ENCODE results near the gene ADAMTSL3.

ADAMTSL3 gene, protein sequence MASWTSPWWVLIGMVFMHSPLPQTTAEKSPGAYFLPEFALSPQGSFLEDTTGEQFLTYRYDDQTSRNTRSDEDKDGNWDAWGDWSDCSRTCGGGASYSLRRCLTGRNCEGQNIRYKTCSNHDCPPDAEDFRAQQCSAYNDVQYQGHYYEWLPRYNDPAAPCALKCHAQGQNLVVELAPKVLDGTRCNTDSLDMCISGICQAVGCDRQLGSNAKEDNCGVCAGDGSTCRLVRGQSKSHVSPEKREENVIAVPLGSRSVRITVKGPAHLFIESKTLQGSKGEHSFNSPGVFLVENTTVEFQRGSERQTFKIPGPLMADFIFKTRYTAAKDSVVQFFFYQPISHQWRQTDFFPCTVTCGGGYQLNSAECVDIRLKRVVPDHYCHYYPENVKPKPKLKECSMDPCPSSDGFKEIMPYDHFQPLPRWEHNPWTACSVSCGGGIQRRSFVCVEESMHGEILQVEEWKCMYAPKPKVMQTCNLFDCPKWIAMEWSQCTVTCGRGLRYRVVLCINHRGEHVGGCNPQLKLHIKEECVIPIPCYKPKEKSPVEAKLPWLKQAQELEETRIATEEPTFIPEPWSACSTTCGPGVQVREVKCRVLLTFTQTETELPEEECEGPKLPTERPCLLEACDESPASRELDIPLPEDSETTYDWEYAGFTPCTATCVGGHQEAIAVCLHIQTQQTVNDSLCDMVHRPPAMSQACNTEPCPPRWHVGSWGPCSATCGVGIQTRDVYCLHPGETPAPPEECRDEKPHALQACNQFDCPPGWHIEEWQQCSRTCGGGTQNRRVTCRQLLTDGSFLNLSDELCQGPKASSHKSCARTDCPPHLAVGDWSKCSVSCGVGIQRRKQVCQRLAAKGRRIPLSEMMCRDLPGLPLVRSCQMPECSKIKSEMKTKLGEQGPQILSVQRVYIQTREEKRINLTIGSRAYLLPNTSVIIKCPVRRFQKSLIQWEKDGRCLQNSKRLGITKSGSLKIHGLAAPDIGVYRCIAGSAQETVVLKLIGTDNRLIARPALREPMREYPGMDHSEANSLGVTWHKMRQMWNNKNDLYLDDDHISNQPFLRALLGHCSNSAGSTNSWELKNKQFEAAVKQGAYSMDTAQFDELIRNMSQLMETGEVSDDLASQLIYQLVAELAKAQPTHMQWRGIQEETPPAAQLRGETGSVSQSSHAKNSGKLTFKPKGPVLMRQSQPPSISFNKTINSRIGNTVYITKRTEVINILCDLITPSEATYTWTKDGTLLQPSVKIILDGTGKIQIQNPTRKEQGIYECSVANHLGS (N-terminal part only)

DNA sequence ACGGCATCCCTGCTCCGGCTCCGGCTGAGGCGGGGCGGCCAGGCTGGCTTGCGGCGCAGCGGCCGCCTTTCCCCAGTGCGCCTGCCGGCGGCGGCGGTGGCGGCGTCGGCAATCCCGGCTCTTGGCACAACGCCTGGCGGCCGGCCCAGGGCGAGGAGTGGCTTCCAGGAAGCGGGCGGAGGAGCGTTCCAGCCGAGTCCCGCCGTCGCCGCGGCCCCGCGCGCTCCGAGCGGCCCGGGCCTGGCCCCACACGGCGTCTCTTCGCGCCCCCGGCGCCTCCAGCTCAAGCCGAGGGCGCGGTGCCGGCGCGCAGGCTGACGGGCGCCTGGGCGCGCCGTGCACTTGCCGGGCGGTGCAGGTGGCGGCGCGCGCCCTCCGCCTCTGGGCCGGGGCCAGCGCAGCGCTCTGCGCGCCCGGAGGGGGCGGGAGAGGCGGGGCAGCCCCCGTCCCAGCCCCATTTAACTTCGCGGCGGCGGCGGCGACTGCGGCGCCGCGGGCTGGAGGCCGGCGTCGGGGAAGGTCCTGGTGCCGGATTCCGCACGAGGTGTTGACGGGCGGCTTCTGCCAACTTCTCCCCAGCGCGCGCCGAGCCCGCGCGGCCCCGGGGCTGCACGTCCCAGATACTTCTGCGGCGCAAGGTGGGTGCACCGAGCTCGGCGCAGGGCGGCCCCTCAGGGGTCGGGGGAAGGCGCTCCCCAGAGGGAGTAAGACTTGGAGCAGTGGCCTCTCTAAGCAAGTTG is at the start of gene ADAMTSL3:
Gene ADAMTSL3 (plus strand): TSS at position 485 of the 740 bp plus-strand sequence. CDS start 1,639 bp downstream, outside the sequence.
- DNase-seq = no peak

DNA sequence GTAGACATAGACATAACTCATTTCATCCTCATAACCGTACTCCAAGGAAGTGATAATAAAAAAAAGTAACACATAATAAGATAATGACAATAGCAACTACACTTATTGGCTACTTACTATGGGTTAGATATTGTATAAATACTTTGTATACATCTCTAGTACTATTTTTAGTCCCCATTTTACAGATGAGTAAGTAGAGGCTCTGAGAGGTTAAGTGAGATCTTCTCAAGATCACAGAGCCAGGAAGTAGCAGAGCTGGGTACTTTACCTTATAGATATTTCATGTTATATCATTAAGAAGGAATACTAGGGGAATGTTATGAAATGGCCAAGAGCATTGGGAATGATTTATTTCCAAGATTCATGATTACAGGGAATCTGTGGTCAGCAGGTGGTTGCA is 49.4 kb upstream of the ADAMTSL3 start:
- no peak for DNase-seq

DNA sequence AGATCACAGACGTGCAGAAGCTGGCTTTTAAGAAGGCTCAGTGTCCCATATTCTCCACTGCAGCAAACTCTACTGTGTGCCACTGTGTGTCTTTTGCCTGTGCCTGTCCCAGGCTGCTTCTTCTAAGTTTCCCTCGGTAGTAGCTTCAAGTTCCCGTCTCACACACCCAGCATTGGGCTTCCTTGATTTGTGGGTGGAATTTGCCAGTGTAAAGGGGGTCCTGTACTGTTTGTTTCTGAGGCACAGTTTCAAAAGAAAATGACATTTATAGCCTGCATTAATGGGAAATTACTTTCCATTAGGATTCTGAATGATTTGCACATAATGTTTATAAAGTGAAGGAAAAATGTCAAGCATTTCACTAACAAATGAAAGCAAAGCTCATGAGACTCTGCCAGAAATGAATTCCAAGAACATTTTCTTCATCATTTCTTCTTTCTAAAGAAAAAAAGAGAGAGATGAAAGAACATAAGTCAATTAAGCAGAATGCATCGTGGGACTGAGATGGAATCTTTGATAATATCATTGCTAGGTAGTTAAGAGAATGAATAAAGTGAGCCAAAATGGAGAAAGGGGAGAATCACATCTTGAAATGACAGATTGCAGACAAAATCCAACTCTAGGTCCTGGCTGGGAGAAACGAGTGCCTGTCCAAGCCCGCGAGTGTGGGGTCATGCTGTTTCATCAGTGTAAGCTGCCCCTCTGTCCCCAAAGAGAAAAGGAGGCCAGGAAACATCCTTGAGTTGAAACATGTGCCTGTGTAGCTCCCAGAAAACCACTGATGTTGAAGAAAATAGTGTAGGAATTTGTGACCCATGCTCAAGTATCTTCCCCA is 48.6 kb upstream of the ADAMTSL3 start:
- no peak for DNase-seq

DNA sequence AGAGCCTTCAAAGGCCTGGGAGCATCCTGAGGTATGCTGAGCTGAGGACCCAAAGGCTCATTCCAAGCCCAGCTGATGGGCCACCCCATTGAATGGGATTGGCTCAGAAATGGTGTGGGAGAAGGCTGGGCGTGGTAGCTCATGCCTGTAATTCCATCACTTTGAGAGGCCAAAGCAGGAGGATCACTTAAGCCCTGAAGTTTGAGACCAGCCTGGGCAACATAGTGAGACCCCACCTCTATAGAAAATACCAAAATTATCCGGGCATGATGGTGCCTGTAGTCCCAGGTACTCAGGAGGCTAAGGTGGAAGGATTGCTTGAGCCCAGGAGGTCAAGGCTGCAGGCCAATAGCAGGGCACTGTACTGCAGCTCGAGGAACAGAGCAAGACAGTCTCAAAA is 43.8 kb upstream of the ADAMTSL3 start:
- no peak for DNase-seq

DNA sequence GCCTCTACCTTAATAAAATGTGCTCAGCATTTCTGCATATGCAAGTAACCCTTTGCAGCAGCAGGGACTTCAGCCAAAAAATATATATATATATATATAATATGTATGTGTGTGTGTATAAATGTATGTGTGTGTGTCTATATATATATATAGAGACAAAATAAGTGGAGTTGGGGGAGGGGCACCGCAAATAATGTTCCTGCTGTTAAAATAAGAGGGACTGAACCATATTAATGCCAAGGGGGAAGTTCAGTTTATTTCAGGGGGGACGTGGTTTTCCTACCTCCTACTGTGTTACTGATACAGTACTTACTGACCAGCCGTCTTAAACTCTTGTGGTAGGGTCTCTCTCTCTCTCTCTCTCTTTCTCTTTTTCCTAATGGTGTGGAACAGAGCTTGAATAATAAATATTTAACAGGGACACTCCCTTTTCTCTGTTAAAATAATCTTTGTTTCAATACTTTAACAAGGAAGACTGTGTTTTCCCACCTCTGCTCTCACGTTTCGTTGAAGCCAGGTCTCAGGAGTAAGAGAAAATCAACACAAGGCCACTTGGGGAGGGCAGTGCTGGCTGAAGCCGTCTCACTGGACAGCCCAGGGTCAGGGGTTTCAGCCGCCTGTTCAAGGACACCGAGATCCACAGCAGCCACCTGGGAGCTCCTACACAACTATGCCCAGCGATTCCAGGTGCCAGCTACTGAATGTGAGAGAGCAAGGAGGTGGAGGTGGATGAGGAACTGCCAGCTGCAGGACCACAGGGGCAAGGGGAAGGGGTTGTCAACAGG is 42.8 kb upstream of the ADAMTSL3 start:
- no peak for DNase-seq

DNA sequence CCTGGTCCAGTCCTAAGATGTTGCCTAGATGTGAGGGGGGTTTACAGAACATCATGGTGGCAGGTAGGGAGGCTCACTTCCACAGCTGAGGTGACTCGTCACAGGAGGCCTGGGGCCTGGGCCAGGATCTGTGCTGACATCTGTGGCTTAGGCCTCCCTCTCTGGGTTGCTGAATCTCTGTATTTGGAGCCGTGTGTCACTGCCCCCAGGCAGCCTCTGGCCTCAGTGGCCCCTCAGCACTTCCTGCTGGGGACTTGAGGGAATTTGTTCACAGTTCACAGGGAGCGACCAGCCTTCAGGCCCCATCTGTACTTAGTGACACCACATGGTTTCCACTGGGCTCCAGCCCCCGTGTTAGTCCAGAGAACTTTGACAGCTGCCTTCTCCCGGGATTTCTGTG is 41.7 kb upstream of the ADAMTSL3 start:
- no peak for DNase-seq

DNA sequence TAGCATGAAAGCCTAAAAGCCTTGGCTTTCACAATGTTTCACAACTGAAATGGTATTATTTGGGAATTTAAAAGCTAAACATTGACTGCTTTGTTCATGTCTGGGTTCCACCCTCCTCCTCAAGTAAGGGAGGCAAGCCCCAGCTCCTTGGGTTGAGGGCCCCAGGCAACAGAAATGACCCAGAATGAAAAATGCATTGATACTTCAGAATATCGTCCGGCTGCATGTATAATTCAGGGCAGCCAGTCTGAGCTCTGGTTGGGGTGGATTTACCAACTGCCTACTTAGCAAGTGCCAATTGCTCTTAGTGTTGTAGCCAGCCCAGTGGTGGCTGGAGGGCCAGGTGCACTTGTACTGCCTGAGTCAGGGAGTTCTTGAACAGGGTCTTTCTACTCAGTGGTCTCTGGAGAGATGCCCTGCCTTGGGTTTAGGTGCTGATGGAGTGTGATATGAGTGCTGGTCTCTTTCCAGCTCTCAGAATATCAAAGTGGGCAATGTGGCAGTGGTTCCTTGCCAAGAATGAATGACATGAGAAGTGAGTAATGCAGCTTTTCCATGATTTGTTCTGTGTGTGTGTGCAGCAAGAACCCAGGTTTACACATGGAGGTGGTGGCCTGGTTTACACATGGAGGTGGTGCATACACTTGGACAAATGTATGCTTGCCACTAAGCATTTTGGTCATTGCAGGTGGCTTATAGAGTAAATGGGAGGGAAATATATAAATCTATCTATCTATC is 40.9 kb upstream of the ADAMTSL3 start:
- DNase-seq = no peak

DNA sequence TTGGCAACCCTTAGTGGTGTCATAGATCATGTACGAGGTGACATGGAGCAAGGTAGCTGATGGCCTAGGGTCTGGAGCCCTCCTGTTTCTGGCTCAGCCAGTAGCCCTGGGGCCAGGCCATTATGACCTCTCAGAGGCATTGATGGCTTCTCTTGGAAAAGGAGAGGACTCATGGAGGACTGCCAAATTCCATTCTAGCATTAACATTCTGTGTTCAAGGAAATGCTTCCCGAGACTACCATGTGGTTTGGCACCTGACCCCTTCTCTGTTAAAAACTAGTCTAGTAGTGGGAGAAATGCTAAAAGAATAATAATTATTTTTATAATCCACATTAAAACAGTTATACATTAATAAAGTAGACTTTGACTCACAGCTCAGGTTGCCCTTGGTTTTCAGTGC is 40.2 kb upstream of the ADAMTSL3 start:
- DNase-seq = no peak

DNA sequence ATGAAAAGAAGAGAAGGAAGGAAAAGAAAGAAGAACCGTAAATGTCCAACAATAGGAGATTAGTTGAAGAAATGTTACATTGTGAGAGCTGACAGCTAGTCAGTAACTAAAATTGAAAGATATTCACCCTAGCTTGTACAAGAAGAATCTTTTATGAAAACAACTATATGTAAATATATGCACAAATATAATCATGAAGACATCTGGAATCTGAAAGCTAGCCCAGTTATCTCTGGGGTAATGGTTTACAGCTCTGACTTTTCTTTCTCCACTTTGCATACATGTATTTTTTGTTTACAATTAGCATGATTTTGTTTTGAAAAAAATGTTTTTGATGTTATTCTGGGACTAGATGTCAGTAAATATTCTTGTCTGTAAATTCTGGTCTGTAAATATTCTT is 37.1 kb upstream of the ADAMTSL3 start:
- no peak for DNase-seq

DNA sequence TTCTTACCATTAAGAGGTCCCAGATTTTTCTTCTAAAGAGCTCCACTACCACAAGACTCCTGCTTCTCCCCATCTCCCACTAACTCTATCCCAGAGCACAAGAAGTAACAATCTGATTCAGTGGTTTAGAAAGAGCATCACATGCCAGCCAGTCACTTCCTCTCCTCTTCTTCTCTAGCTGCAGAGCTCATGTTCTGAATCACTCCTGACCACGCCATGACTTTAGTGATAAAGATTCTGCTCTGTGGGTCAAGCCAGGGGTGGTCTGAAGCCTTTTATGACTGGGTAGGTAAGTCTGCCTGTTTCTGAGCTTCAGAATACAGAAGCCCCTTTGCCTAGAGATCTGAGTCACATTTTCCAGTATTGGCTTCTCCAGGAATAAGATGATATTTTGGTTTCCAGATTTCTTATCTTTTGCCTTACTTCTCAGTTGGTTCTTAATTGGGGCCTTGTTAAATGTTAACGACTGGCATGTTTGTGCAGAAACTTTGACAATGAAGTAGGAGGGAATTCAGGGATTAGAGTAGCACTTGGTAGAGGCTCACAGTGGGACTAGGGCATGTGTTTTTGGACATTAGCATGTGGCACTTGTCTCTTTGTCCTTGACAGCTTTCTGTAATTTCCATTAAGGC is 27.6 kb upstream of the ADAMTSL3 start:
- no peak for DNase-seq

DNA sequence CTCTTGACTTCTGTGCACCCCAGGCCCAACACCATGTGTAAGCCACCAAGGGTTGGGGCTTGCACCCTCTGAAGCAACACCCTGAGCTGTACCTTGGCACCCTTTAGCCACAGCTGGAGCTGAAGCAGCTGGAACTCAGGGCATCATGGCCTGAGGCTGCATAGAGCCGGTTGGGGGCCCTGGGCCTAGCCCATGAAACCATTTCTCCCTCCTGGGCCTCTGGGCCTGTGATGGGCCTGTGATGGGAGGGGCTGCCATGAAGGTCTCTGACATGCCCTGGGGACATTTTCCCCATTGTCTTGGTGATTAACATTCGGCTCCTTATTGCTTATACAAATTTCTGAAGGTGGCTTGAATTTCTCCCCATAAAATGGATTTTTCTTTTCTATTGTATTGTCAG is 22.4 kb upstream of the ADAMTSL3 start:
- no peak for DNase-seq

DNA sequence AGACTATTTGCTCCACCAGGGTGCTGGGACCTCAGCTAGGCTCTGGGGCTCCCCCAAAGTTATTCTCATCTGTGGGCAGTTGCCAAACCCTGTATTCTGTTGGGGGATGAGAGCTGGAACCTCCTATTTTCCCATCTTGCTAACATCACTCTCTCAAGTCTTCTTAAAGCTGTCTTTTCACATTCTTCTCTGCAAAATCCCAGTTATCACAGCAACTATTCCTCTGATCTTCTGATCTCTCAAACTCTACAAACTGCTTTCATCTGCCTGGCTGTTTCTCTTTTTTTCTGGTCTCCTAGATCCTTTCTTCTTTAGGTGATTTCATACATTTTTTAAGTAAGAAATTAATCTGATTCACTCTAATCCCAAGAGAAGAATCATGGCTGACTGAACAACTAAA is 10.7 kb upstream of the ADAMTSL3 start:
- no peak for DNase-seq

DNA sequence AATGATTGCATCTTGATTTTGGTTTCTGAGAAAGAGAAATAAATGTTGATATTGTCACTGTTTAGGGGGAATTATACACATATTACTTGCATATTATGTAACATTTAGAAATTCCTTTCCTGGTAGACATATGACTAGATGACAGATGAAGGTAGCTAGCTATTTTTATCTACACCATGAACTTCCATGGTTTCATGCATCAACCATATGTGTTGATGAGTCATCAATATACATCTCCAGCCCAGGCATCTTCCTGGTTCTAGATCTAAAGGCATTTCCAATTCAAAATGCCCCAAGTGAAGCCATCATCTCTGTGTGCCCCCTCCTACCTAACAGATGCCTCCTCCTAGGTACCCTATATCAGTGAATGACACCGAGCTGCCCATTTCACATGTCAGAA is 9.5 kb upstream of the ADAMTSL3 start:
- no peak for DNase-seq

DNA sequence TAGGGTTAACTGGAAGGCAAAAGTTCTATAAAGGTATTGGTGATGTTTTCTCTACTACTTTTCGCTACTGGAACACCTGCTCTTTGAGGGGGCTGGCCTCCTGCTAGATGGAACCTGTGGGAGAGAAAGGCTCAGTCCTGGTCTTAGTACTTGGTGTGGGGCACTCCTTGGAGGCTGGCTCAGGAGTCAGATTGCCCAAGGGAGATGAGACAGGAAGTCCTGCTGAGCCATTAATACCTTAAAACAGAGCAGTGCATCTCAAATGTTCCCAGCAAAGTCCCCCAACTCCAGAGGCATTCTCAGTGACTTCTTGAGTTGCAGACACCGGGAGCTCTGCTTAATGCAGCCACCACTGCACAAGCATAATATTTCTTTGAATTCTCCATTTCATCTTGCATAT is 3.1 kb upstream of the ADAMTSL3 start:
- DNase-seq = no peak

DNA sequence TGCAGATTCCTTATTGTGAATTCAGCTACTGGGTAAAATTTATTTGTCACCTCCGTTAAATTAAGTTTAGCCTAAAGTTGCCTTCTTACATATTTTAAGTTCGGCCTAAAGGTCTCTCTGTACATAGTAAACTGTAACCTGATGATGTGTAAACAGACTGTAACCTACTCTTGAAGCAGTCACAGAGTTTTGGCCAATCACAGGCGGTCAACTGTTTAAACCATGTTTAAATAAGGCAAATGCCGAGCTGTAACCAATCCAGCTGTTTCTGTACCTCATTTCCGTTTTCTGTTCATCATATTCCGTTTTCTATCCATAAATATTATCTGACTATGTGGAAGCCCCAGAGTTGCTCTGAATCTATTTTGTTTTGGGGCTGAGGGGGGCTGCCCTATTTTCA is 2.4 kb upstream of the ADAMTSL3 start:
- DNase-seq = no peak

DNA sequence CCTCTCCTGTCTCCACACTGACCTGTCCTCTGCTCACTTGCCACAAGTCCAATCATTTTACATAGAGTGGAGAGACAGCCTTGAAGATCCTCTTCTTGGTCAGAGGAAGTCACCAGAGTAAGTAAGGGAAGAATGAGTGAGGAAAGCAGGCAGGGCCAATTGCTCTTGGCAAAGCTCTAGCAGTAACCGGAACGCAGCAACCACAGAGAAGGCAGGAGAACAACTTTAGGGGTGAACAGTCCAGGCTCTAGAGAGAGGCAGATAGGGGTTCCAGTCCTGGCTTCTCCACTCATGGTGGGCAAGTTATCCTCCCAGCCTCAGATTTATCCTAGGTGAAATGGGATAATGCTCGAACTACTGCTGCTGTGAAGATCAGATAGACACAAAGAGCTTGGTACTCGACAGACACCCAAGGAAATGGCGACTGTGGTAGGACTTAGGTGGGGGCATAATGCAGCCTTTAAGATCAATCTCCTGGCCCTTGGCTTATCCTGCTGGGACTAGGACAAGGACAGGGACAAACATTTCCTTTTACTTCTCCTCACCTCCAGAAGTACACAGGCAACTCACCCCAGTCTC is 1.2 kb upstream of the ADAMTSL3 start:
- no peak for DNase-seq

DNA sequence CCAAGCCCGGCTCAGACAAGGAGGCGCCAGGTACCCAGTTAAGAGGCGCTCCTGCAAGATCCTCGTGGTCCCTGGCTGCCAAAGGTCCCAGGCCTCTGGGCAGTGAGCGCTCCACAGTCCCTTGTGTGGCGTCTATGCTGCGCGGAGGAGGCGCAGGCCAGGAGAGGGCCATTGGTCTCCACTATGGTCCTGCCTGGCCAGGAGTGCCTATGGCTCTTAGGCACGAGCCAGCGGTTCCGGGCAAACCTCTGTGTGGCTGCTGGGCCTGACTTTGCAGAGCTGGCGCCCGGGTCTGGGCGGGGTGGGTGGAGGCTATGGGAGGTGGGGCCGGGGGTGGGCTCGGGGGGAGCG is 660 bp upstream of the ADAMTSL3 start:
- DNase-seq = no peak

DNA sequence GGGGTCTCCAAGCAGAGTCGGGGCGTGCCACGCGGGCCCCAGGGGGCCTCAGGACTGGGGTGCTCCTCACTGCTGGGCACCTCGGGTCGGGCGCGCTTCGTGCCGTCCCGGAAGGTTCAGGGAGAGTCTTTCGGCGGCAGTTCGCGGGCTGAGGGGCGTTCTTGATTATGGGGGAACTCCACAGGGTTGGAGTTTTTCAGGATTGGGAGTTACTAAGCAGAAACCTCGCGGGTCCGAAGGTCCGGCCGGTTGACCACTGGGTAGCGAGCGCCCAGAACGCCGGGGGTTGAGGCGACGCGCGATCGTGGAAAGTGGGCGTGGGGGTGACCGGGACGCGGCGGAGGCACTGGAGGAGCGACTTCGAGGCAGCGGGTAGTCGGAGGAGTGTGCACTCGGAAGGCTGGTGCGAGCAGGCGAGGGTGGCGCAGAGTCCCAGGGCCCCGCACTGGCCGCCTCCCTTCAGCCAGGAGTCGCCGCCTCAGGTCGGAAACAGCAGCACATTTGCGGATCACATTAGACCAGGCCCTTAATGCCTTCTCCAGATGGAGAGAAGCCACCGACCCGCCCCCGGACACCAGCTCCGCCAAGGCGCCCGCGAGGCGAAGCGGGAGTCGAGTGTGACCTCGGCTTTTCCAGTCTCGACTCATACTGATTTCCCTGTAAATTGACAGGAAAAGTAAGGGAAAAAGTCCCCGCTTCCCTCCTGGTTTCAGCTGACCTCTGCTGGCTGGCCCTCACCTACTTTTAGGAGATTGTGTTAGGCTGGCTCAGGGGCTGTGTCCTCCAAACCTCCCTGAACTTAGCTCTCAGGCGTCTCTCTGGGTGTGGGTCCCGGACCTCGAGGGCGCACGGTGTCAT is 685 bp downstream of the ADAMTSL3 start:
- no peak for DNase-seq
